NCI-H1930 (cell line): ENCODE measurements around the gene CDC45.

Experiments
- DNase-seq, 2 experiments: peaks; one replicate each; lab custom pipeline; 2025; lab: John Stamatoyannopoulos, UW

CDC45 gene

GRCh38 chr22:19565382-19566278, 85.9 kb downstream of the CDC45 start:
- DNase-seq: no peak

- DNase-seq: no peak
Observed at GRCh38 chr22:19566279-19567156, 86.8 kb downstream of the CDC45 start.

GRCh38 chr22:19567157-19568009, 87.7 kb downstream of the CDC45 start:
- no peak for DNase-seq

GRCh38 chr22:19568337-19569275, 88.9 kb downstream of the CDC45 start:
- no peak for DNase-seq

GRCh38 chr22:19569276-19569640, 89.5 kb downstream of the CDC45 start:
- DNase-seq: no peak

- DNase-seq: no peak
Observed at GRCh38 chr22:19569976-19570375, 90.3 kb downstream of the CDC45 start.
